Adrenal gland (tissue), 12 donors: ENCODE results near the gene FAM241A. TPM values are rescaled to one million over a fixed set of nuclear protein-coding genes. Genes with fewer than 3 reads are reported as not detected.

Experiments used
- DNase-seq, 7 donors: peaks; one replicate each; pipeline ENCODE4 v3.0.0-alpha.2; 2019 to 2020
- H3K27ac ChIP-seq, 5 donors: fragments of 200-600 bp; sonication (generic) in 4 of 5; 1 replicate in 3 of 5; 2 replicates in 2 of 5; pipeline versions ENCODE4 v1.5.1 to v1.8.0; 2016 to 2020; ENCODE audit warnings: mild to moderate bottlenecking in 1 of 5
- H3K27me3 ChIP-seq: fragments of 200-600 bp; 2 replicates; pipeline ENCODE4 v1.8.0; 2021
- H3K36me3 ChIP-seq, 2 donors: fragments of 200-600 bp; replicated peaks in 1 of 2; 1 replicate in 1 of 2; 2 replicates in 1 of 2; pipeline versions ENCODE4 v1.5.1 to v1.8.0; 2018 to 2022
- H3K4me1 ChIP-seq, 2 donors: fragments of 200-600 bp; replicated peaks in 1 of 2; 1 replicate in 1 of 2; 2 replicates in 1 of 2; pipeline versions ENCODE4 v1.5.1 to v1.8.0; 2018 to 2021
- H3K4me3 ChIP-seq, 4 donors: fragments of 200-600 bp; sonication (generic) in 3 of 4; one replicate each; pipeline ENCODE4 v1.5.1; 2016 to 2018
- H3K9me3 ChIP-seq, 3 donors: fragments of 200-600 bp; sonication (generic) in 1 of 3; replicated peaks in 1 of 3; 1 replicate in 2 of 3; 2 replicates in 1 of 3; pipeline versions ENCODE4 v1.5.1 to v1.8.0; 2016 to 2021
- POLR2A ChIP-seq, 2 donors: fragments of 450-650 bp; IDR thresholded peaks; one replicate each; pipeline ENCODE4 v1.6.1; 2017; ENCODE audit warnings: antibody characterized with exemption in 2 of 2, mild to moderate bottlenecking in 2 of 2, moderate library complexity in 1 of 2
- WGBS, 4 donors: extraction: QIAGEN DNeasy Blood & Tissue Kit in 2 of 4; methylation state at CpG; one replicate each; pipeline versions ENCODE4 v1.1.5 to v1.1.7; 2013 to 2017; 5-methylcytosine and 5-hydroxymethylcytosine counted together
- intact Hi-C, 2 donors: fragments of 100-400 bp; cut with DNase I; formaldehyde crosslinking; loops; one replicate each; pipeline versions ENCODE4 v1.14.1 to v1.15.0; 2022 to 2023
- polyA plus RNA-seq, 3 donors: library from polyadenylated mRNA; stranded (reverse); fragments of 200-250 nt in 2 of 3; fragments of 350-450 nt in 1 of 3; fragmentation: Illumina TruSeq in 1 of 3; extraction: RNeasy Lipid Tissue Mini Kit (QIAGEN cat#74804) in 1 of 3; gene quantifications; one replicate each; pipeline ENCODE4 v1.2.3, GENCODE V29; 2013 to 2014
- total RNA-seq, 9 donors: library from RNA; depleted of rRNA in 4 of 9; stranded (reverse); fragments of >200 nt in 4 of 9; fragments of 120-200 nt in 1 of 9; fragmentation: NEBNext Ultra II Directional in 1 of 9; extraction: Animal tissue kit (Norgen Biotek cat#: 25700) in 1 of 9; gene quantifications; one replicate each; pipeline versions ENCODE4 v1.1.0 to v1.2.4, GENCODE V29; 2013 to 2023
- TF ChIP-seq, protein P1 (sequence below), 6 experiments: fragments of 450-650 bp in 4 of 6; fragments of 200-600 bp in 2 of 6; sonication (generic) in 1 of 6; IDR thresholded peaks; 1 replicate in 5 of 6; 2 replicates in 1 of 6; pipeline versions ENCODE4 v1.5.1 to v1.8.0; 2016 to 2021; ENCODE audit warnings: antibody characterized with exemption in 6 of 6, mild to moderate bottlenecking in 2 of 6, moderate library complexity in 1 of 6
- donor health status: healthy with polysubstance abuse.
- donor health status: Bipolar disorder and iron deficiency.
- donor health status: DM: yes; HTN: yes; CAD: no.
- donor health status: DM: no; HTN: no; CAD: no.
- donor health status: DM: no; HTN: no; CAD: no.
- donor health status: DM: yes; HTN: yes; CAD: no.

FAM241A gene
- total and polyA plus RNA-seq, 12 donors, result 0.55 to 4.6 (median 2.8) TPM

DNA sequence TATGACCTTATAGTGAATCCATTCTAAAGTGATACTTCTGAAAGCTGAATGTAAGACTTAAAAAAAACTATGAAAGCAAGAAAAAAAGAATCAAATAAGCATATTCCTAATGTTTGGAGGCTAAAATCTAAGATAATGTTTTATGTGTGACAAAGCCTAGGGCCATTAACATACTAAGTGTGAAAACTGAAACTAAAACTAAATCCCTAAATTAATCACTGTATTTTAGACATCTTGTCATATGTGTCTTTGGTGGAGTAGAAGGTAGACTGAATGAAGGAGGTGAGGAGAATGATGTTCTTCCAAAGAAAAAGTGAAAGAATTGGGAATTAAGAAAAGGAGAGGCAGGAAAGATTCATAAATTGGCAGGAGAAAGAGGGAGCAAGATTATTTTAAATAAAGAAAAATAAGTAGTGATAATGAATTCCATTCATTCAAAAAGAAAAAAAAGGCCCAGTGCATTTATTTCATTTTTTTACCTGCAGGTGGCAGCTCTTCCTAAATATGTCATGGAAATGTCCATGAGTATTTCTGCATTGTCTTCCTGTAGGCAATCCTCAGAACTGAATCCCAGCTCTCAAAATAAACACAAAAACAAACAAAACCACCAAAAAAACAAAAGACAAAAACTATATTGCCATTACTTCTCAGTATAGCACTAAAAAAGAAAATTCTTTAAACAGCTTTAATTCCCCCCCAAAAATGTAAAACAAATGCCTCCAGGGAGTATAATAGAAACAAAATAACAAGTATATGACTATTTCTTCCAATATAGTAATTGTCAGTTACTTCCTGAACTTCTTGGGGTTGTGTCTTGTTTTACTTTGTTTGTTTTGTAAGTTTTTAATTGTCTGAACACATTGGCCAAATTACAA is 69.4 kb downstream of the FAM241A start:
- Histone ChIP-seq H3K36me3 (no peaks in the 10 kb centered on the region), H3K27ac (no peak overlapping the region), H3K9me3 (no peaks in the 10 kb centered on the region), H3K4me1 (peaks cover 0 to 6% of the 10 kb centered on the region in 2 donors), H3K4me3 (no peak overlapping the region), H3K27me3 (no peaks in the 10 kb centered on the region)
- intact Hi-C loops, result no loop called here
- DNase-seq, result no peak
- TF ChIP-seq, protein P1, sequence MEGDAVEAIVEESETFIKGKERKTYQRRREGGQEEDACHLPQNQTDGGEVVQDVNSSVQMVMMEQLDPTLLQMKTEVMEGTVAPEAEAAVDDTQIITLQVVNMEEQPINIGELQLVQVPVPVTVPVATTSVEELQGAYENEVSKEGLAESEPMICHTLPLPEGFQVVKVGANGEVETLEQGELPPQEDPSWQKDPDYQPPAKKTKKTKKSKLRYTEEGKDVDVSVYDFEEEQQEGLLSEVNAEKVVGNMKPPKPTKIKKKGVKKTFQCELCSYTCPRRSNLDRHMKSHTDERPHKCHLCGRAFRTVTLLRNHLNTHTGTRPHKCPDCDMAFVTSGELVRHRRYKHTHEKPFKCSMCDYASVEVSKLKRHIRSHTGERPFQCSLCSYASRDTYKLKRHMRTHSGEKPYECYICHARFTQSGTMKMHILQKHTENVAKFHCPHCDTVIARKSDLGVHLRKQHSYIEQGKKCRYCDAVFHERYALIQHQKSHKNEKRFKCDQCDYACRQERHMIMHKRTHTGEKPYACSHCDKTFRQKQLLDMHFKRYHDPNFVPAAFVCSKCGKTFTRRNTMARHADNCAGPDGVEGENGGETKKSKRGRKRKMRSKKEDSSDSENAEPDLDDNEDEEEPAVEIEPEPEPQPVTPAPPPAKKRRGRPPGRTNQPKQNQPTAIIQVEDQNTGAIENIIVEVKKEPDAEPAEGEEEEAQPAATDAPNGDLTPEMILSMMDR (IDR thresholded peaks at IDR 0.05), result peak; percentile 33 to 79 (median 60)
- no peak for TF ChIP-seq POLR2A (IDR thresholded peaks at IDR 0.05)

DNA sequence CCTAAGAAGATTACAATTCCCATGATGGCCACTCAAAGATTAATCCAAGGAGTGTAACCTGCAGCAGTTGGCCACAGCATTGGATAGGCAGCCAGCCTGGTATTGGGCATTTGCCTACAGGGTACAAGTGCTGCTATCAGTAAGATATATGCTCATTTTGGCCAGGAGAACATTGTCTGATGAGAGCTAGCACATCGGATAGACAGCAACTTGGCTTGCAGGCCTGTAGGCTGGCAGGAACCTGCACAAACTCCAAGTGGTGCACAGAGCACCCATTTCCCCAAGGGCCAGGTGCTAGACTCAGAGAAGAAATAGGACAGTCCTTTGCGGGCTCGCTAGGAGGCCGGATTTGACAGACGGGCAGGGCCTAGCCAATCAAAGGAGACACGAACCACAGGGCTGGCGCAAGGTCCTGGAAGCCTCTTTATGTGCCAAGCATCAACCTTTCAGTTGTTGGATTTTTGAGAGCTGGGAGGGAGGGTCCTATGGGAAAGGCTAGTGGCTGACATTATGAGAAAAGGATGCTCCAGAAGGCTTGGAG is 74.6 kb downstream of the FAM241A start:
- DNase-seq, result no peak
- Histone ChIP-seq H3K4me1 (no peaks in the 10 kb centered on the region), H3K27me3 (no peaks in the 10 kb centered on the region), H3K9me3 (no peaks in the 10 kb centered on the region), H3K36me3 (no peaks in the 10 kb centered on the region), H3K27ac (no peak overlapping the region), H3K4me3 (no peak overlapping the region)
- no peak for TF ChIP-seq POLR2A (IDR thresholded peaks at IDR 0.05)
- TF ChIP-seq, protein P1 (IDR thresholded peaks at IDR 0.05), result no peak
- intact Hi-C loops, result no loop called here
- 85 to 92% (median 89%) methylated on average over 7 of the region's 7 CpGs for WGBS, 4 donors

DNA sequence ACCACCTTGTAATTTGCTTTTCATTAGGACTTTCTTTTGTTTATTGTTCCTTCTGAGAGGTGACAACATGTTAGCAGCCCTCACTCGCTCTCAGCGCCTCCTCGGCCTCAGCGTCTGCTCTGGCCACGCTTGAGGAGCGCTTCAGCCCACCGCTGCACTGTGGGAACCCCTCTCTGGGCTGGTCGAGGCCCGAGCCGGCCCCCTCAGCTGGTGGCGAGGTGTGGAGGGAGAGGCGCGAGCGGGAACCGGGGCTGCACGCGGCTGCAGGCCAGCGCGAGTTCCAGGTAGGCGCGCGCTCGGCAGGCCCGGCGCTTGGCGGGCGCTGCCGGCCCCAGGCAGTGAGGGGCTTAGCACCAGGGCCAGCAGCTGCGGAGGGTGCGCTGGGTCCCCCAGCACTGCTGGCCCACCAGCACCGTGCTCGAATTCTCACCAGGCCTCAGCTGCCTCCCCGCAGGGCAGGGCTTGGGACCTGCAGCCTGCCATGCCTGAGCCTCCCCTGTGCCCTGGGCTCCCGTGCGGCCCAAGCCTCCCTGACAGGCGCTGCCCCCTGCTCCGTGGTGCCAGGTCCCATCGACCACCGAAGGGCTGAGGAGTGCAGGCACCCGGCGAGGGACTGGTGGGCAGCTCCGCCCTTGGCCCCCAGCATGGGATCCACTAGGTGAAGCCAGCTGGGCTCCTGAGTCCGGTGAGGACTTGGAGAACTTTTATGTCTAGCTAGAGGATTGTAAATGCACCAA is 77.1 kb downstream of the FAM241A start:
- WGBS, 4 donors, result 84 to 96% (median 94%) methylated on average over 9 to 43 of the region's 43 CpGs
- TF ChIP-seq, protein P1 (IDR thresholded peaks at IDR 0.05), result no peak
- no peak for TF ChIP-seq POLR2A (IDR thresholded peaks at IDR 0.05)
- no peak for DNase-seq
- H3K36me3 ChIP-seq, result no peaks in the 10 kb centered on the region
- H3K9me3 ChIP-seq, result no peaks in the 10 kb centered on the region
- H3K4me1 ChIP-seq, result no peaks in the 10 kb centered on the region
- H3K27me3 ChIP-seq, result no peaks in the 10 kb centered on the region
- H3K27ac ChIP-seq, result no peak overlapping the region
- intact Hi-C loops, result no loop called here
- no peak overlapping the region for H3K4me3 ChIP-seq

DNA sequence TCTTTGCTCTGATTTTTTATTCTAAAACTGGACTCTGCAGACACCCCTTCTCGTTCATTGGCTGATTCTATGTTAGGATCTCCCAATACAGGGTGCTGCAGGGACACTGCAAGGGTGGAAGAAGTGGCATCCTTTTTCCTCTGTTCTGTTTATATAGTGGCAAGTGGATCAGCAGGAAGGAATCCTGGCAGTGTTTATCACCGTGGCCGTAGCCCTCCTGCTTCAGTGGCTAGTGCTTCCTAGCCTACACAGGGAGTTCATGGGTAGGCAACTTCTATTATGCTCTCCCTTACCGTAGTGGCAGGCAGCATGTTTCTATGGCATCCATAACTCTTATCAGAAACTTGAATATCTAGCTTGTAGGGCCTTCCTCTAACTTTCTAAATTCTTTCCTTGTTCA is 79.9 kb downstream of the FAM241A start:
- H3K9me3 ChIP-seq, result no peaks in the 10 kb centered on the region
- H3K27me3 ChIP-seq, result no peaks in the 10 kb centered on the region
- TF ChIP-seq, protein P1 (IDR thresholded peaks at IDR 0.05), result no peak
- no peak for TF ChIP-seq POLR2A (IDR thresholded peaks at IDR 0.05)
- H3K4me1 ChIP-seq, result no peaks in the 10 kb centered on the region
- no peak for DNase-seq
- WGBS, 4 donors, result 63 to 78% (median 71%) methylated on average over 4 of the region's 4 CpGs
- H3K36me3 ChIP-seq, result no peaks in the 10 kb centered on the region
- intact Hi-C loops, result no loop called here
- H3K27ac ChIP-seq, result no peak overlapping the region
- no peak overlapping the region for H3K4me3 ChIP-seq
